GM18858 (cell line): ENCODE results near the gene MRFAP1.
"Not testable (repeated sequence)": the region's sequence is repeated elsewhere in the genome, so short reads cannot be mapped to it uniquely, and the experiment has no call there.

Experiments
- ATAC-seq: cut with Tn5 transposase; IDR thresholded peaks from one replicate; pipeline ENCODE4 v1.9.1; 2021; ENCODE audit not compliant: unreplicated experiment

MRFAP1 gene

DNA sequence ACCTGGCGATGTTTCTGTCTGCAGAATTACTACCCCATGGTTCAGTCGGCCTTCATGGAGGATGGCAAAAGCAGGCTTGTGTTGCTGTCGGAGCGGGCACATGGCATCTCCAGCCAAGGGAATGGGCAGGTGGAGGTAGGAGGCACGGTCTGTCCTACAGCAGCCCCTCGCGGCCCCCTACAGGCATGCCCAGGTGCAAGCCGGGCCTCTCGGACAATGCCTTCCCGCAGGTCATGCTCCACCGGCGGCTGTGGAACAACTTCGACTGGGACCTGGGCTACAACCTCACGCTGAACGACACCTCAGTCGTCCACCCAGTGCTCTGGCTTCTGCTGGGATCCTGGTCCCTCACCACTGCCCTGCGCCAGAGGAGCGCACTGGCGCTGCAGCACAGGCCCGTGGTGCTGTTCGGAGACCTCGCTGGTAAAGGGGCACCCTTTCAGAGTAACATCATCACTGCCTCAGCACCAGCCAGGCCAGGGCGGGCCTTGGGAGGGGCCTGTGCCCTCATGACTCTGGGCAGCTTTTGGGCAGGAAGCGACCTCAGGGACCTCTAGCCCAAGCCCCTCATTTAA, 29.5 kb upstream of the MRFAP1 start:
- ATAC-seq, result no peak

DNA sequence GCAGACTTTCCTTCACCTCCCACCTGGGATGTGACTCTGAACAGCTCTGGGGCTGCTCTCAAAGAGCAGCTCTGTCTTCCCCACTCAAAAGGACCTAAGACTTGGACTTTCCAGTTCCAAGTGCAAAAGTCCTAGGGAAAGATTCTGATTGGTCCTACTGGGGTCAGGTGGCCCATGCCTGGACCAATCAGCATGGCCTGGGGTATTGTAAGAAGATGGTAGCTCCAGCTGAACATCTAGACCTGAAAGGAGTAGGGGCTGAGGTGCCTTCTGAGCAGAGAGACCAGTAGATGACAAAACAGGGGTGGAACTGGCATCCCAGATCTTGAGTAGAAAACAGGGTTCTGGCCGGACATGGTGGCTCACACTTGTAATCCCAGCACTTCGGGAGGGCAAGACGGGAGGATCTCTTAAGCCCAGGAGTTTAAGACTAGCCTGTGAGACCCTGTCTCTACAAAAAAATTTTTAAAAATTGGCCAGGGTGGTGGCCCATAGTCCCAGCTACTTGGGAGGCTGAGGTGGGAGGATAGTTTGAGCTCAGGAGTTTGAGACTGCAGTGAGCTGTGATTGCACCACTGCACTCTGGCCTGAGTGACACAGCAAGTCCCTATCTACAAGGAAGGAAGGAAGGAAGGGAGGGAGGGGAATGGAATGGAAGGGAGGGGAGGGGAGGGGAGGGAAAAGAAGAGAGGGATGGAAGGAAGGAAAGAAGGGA, 27.4 kb upstream of the MRFAP1 start:
- no peak for ATAC-seq

DNA sequence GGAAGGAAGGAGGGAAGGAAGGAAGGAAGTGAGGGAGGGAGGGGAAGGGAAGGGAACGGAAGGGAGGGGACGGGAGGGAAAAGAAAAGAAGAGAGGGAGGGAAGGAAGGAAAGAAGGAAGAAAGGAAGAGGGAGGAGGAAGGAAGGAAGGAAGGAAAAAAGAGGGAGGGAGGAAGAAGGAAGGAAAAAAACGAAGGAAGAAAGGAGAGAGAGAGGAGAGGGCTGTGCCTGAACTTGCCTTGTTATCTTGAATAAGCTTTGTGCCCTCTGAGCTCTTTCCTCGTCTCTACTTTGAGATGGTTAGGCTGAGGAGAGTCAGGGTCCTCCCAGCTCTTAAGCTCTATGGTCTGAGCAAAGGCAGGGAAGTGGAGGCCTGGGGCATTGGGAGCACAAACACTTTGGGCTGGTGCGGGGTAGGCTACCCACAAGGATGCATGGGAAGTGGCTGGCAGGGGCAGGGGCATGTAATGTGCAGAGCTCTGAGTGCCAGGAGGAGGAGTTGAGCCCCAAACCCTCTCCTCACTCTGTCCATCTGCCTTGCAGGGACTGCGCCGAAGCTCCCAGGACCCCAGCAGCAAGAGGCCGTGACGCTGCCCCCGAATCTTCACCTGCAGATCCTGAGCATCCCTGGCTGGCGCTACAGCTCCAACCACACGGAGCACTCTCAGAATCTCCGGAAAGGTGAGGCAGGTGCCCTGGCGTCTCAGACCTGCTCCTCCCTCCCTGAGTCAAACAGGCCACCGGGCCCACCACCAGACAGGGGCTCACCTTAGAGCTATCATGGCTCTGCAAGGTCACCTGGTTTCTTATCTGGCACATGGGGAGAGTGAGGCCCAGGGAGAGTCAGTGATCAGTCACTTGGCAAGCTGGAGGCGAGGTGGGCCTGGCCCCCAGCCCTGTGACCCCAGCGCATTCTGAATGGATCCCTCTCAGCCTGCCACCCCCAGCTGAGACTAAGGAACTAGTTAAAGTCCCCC, 26.5 kb upstream of the MRFAP1 start:
- ATAC-seq, result no peak

DNA sequence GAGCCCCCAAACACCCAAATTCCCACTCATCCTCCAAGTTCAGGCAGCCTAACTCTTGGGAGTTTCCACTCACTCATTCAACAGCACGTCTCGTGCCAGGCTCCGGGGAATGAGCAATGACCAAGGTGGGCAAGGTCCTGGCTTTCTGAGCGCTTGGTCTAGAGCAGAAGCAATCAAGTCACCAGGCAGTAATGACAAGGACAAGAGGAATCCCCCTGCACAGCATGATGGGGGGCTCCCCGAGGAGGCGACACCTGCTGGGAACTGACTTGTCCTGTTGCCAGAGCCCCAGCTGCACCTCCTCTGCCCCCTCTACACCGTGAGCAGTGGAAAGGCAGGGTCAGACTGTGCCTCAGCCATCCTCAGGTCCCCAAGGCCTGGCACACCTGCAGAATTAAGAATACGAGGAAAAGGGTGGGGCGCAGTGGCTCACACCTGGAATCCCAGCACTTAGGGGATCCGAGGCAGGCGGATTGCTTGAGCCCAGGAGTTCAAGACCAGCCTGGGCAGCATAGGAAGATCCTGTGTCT, 25.7 kb upstream of the MRFAP1 start:
- no peak for ATAC-seq

DNA sequence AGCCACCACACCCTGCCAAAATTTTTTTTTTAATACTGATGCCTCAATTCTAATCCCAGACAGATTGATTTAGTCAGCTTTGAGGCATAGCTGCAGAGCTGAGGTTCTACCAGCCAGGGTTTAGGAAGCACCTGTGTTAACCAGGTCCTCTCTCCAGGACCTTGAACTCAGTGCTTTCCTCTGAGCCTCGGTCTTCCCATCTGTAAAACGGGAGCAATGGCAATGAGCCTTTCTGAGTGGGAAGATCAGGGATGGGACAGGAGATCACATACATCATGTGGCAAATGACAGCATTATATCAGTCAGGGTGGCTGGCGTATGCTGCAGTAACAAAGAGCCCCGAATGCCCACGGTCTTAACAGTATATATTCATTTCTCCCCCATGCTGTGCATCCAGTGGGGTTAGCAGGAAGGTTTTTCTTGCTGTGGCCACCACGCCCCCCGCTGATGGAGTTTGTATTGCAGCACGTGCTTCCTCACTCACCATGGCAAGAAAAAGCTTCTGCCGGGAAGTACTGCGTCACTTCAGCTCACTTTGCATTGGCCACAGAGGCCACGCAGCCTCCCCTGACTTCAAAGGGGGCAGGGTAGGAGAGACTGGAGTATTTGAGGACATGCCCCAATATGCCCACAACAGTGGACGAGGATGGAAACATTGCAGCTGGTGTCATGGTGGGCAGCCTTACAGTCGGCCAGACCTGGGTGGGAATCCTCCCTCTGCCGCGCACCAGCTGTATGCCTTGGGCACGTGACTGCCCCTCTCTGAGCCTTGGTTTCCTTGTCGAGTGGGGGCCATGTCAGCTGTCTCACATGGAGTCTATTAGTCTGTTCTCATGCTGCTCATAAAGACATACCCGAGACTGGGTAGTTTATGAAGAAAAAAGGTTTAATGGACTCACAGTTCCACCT, 24.1 kb upstream of the MRFAP1 start:
- ATAC-seq, result no peak

DNA sequence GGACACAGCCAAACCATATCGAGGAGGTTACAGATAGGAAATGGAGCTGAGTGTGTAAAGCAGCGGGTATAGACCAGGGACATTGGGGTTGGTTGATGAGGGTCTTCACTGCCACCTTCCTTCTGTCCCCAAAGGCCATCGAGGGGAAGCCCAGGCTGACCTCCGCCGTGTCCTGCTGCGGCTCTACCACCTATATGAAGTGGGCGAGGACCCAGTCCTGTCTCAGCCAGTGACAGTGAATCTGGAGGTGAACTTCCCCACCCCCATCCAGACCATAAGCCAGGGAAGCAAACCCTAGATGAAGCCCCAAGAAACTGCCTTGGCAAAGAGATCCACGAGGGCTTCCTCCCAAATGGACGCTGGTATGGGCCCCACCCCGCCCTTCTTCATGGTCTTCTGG, 23.2 kb upstream of the MRFAP1 start:
- ATAC-seq, result no peak

DNA sequence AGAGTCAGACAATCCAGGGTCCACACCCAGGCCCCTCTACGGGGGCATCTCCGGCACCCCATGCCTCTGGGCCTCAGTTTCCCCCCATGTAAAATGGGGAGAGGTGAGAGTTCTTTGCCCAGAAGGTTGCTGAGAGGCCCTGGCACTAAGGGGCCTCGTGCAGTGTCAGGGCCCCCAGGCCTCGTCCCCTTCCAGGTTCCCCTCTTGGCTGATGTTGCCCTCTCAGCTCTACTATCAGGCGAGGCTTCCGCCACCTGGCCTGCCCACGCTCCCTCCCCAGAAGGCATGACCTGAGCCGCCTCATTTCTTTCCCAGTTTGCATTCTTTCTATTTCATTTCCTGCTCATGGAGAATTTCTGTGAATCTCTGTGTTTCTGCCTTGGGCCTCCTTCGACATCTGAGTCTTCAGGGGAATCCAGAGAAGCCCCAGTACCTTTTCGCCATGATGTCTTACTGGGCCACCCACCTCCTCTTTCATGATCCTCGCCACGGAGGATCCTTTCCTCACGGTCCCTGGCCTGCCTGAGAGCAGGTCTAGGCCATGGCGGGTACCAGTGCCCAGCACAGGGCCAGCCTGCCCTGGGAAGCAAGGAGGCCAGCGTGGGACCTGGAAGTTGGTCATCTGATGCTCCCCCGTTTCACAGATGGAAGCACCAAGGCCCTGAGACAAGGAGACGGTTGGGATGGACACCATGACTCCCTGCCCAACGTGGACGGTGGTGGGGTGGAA, 21.9 kb upstream of the MRFAP1 start:
- no peak for ATAC-seq

DNA sequence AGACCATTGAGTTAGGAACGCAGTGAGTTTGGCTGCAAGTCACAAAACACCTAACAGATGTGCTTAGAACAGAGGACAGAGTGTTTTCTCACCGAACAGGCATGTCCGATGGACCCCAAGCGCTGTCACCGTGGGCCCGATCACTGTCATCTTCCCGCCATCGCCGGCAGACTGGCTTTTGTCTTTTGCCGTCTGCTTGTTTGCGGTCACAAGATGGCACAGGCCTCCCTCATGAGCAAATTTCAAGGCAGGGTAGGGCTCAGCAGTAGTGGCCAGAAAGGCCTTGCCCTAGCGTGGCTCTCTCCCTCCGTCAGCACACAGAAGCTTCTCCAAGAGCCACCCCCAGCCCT, 21.4 kb upstream of the MRFAP1 start:
- ATAC-seq, result no peak

DNA sequence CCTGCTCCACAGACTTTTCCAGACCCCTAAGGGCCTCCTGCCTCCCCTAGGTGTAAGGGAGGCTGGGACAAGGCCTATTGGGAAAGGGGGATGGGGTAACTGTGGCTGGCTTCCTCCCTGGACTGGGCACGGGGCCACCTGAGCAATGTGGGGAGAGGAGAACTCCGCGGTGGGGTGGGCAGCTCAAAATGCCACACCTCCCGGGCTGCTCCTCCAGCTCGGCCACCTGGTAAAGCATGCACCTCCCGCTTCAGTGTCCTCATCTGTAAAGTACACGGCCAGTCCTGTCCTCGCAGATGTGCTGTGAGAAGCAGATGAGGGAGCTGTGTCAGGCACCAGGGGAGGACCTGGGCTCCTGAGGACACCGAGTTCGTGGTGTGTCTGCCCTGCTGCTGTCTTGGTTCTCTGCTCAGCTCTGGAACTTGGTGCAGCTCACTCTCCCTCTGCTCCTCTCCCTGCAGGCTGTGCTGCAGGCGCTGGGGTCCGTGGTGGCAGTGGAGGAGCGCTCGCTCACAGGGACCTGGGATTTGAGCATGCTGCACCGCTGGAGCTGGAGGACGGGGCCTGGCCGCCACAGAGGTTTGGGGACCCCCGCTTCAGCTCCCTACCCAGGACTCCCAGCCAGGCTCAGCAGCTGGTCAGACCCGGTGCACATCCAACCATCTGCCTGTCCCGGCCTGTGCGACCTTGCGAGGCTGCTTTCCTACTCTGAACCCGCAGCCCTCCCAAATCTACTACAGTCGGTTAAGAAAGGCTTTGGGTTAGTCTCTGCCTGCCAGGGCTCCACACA, 20.8 kb upstream of the MRFAP1 start:
- no peak for ATAC-seq

DNA sequence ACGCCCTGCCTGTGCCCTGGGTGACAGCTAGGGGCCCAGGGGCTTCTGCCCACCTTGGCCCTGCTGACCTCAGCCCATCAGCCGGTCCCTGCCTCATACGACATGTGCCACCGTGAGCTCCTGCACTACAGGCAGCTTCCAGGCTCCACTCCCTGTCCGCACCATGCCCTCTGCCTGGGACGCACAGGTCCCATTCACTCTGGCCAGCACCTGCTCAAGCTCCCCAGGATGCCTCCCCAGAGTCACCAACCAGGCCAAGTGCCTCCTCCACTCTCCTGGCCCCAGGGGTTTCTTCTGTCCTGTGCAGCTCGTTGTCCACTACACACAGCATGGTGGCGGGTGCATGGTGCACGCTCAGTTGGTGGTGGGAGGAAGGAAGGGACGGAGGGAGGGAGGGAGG, 20.2 kb upstream of the MRFAP1 start:
- ATAC-seq, result no peak

DNA sequence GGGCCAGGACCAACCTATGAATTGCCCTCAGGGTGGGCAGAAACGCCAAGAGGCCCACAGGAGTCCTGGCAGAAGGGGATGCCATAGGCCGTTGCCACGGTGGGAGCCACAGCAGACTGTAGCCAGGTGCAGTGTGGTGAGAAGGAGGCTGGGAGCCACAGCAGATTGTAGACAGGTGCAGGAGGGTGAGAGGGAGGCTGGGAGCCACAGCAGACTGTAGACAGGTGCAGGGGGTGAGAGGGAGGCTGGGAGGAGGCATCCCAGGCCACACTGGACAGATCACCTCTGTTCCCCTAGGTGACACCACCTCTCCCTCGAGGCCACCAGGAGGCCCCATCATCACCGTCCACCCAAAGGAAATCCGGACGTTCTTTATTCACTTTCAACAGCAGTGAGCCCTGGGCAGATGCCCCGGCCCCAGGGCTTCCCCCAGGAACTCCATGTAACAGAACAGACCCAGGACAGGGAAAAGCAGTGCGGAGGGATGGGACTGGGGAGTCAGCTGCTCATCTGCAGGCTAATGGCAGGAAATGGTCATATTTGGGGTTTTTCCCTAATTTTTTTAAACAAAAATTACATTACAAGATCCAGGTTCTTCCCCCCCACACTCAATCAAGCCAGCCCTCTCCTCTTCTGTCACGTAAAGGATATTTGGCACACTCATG, 19.5 kb upstream of the MRFAP1 start:
- no peak for ATAC-seq

DNA sequence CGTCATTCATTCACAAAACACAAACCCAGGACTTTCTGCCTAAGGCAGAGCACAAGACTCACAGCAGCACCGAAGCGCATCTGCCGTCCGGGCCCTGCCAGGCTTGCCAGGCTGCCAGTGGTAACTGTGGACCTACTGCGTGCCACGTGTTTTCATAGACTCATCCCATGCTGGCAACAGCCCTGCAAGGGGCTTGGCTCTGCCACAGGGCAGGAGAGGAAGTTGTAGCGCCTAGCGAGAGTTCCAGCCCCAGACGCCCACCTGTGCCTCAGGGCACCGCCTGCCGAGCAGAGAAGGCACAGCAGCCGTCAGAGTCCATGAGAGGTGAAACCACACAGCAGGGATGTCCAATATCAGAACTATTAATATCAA, 18.9 kb upstream of the MRFAP1 start:
- no peak for ATAC-seq

DNA sequence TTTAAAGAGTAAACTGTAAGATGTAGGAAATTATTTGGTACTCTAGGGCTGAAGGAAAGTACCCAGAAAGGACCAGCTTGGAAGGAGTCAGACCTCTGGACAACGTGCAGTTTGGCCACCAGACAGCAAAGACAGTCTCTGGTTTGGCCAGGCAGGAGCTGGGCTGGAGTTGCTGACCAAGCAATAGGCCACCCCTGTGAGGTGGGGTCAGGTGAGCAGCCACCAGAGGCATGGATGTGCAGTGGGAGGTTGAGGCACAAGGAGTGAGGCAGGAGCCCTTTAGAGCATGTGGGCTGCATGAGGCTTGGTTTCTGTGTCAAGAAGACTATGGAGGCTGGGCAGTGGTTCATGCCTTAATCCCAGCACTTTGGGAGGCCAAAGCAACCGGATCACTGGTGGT, 17.7 kb upstream of the MRFAP1 start:
- ATAC-seq, result no peak

DNA sequence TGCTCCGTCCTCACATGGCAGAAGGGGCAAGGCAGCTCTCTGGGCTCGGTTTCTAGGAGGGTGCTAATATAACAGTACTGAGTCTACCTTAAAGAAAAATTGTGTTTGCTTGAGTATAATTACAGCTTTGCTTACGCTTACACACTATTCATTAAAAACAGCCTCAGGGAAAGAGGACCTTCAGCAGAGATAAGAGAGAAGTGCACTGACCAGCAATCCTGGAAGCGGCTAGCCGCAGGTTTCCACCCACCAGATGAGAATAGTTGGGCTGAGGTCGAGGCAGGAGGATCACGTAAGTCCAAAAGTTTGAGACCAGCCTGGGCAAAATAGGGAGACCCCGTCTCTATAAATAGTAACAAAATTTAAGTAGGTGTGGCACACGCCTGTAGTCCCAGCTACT, 15.2 kb upstream of the MRFAP1 start:
- ATAC-seq, result no peak

DNA sequence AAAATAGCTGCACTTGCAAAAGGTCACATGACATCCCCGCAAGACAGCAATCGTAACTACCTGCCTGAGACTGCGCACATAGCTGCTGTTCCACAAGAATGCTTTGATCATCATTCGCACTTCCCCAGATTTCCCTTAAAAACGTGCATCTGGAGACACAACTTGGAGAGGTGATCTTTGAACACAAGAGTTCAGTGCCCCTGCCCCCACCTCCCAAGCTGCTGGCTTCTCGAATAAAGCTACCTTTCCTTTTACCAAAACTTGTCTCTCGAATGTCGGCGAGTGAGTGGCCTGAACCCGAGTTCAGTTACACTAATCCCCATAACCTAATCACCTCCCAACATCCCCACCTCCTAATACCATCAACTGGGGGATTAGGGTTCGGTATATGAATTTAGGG, 14.4 kb upstream of the MRFAP1 start:
- ATAC-seq, result no peak

DNA sequence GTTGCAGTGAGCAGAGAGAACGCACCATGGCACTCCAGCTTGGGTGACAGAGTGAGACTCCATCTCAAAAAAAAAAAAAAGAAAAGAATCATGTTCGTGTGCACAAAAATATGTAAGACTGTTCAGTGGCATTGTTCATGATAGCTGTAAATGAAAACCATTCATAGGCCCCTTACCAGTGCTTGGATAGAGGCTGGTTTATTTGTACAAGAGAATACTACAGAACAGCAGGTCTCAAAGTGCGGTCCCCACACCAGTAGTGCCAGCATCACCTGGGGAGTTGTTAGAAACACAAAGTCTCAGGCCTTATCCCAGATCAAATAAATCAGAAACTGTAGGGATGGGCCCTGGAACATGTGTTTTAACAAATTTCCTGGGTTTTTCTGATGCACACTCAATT, 12.7 kb upstream of the MRFAP1 start:
- no peak for ATAC-seq

DNA sequence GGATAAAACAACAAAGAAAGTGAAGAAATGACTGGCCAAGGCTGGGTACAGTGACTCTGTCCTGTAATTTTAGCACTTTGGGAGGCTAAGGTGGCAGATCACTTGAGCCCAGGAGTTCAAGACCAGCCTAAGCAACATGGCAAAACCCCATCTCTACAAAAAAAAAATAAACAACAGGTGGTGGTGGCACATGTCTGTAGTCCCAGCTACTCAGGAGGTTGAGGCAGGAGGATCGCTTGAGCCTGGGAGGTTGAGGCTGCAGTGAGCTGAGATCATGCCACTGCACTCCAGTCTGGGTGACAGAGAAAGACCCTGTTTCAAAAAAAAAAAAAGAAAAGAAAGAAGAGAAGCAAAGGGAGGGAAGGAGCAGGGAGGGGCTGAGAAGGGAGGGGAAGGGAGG, 12.0 kb upstream of the MRFAP1 start:
- ATAC-seq, result not testable (repeated sequence)

DNA sequence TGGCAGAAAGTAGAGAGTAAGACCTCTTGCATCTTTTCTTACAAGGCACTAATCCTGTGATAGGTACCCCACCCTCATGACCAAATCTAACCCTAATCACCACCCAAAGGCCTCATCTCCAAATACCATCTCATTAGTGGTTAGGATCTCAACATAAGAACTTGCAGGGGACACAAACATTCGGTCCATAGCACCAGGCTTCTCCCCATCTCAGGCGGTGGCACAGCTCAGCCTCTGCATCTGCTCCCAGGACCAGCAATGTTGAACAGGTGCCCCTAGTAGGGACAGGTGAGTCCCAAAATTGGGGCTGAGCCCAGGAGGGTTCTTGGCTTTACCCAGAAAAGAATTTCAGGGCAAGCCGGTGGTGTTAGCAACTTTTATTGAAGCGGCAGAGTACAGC, 8.4 kb upstream of the MRFAP1 start:
- no peak for ATAC-seq
